H1 (cell line): ENCODE data around the gene PPP4R1. TPM values are rescaled to one million over a fixed set of nuclear protein-coding genes. Genes with fewer than 3 reads are reported as not detected.

Experiments used
- BRCA1 ChIP-seq: IDR thresholded peaks from 2 replicates; pipeline ENCODE4 v1.6.1; 2012; ENCODE audit warnings: low read depth, low read length, improper control_type of control experiment
- HDAC2 ChIP-seq, 2 experiments: fragments of 300-600 bp in 1 of 2; sonication (generic) in 1 of 2; IDR thresholded peaks; 2 replicates each; pipeline ENCODE4 v1.6.1; 2011 to 2012; ENCODE audit warnings: low read depth in 2 of 2, low read length in 2 of 2, mild to moderate bottlenecking in 2 of 2, moderate library complexity in 2 of 2, borderline replicate concordance in 1 of 2, inconsistent platforms in 1 of 2
- NRF1 ChIP-seq: IDR thresholded peaks from 2 replicates; pipeline ENCODE4 v1.6.1; 2011; ENCODE audit warnings: mild to moderate bottlenecking, low read depth, low read length, improper control_type of control experiment
- RAD21 ChIP-seq, 2 experiments: IDR thresholded peaks in 1 of 2; conservative IDR thresholded peaks in 1 of 2; 2 replicates each; pipeline ENCODE4 v1.6.1; 2011; ENCODE audit warnings: low read depth in 2 of 2, low read length in 2 of 2, improper control_type of control experiment in 1 of 2, inconsistent platforms in 1 of 2, mild to moderate bottlenecking in 1 of 2, moderate library complexity in 1 of 2
- polyA plus RNA-seq, 7 experiments: library from polyadenylated mRNA; depleted of rRNA in 3 of 7; stranded (reverse) in 5 of 7; unstranded in 2 of 7; fragments of >200 nt in 5 of 7; fragments of 200-250 nt in 2 of 7; gene quantifications; 1 replicate in 5 of 7; 2 replicates in 1 of 7; 4 replicates in 1 of 7; pipeline versions ENCODE4 v1.2.1 to v1.2.3, GENCODE V29; 2011 to 2013; ENCODE audit warnings: missing spikeins in 2 of 7, mixed read lengths in 2 of 7
- total RNA-seq: library from RNA; stranded (reverse); fragmentation: NEBNext Ultra II Directional; extraction: Animal tissue kit (Norgen Biotek cat#: 25700); gene quantifications from 2 replicates; pipeline ENCODE4 v1.2.1, GENCODE V29; 2021

PPP4R1 gene
- total and polyA plus RNA-seq, 2 of the 8 experiments (the other 6 are each of a cell fraction or from before 2014, with no cell fraction given) = 67.4 to 96.1 TPM

- TF ChIP-seq BRCA1 (no peak), RAD21 (IDR thresholded peaks at IDR 0.05 in 1 of 2, conservative IDR thresholded peaks at IDR 0.05 in 1 of 2; ENCODE audit: low read depth in 2 of 2, low read length in 2 of 2) (no peak), NRF1 (no peak), HDAC2 (IDR thresholded peaks at IDR 0.05; ENCODE audit: borderline replicate concordance in 1 of 2, low read depth in 2 of 2, low read length in 2 of 2) (no peak)
- TF ChIP-seq, all 59 proteins: peak for 0
Measured at GRCh38 chr18:9530226-9531009, 83.9 kb downstream of the PPP4R1 start (continued).
